ENCODE results near the gene ATG13.

Gene ATG13

DNA sequence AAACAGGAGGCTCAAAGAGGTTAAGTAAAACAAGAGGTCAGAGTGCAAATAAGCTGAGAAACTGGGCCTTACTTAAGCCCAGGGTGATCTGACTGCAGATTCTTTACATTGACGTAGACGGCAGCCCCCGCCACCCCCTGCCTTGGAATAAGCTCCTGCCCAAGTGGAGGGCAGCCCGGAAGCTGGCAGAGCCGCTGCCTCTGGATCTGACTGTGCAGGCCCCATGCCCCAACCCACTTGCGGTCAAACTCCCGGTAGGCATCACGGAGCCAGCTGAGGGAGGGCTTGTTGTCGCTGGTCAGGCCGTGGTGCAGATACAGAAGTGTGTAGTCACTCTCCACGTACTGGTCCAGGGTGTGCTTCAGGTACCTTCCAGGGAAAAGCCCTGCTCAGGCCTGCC, 64.5 kb downstream of the ATG13 start:
- no peak for DNase-seq (ENCODE audit: low spot score)
- in situ Hi-C loops (cut with MboI; ENCODE audit: low sequenced_read_pairs, unreplicated experiment) = no loop called here
- no peak for TF ChIP-seq CTCF (IDR thresholded peaks at IDR 0.05; ENCODE audit: borderline replicate concordance, control extremely low read depth, extremely low read depth, insufficient read depth, missing control alignments)

- in situ Hi-C loops (cut with MboI; ENCODE audit: low sequenced_read_pairs, unreplicated experiment) = no loop called here
- DNase-seq (ENCODE audit: low spot score) = no peak
- TF ChIP-seq CTCF (IDR thresholded peaks at IDR 0.05; ENCODE audit: borderline replicate concordance, control extremely low read depth, extremely low read depth, insufficient read depth, missing control alignments) = no peak
These were observed 65.7 kb downstream of the ATG13 start for GRCh38 chr11:46682773-46683752.

DNA sequence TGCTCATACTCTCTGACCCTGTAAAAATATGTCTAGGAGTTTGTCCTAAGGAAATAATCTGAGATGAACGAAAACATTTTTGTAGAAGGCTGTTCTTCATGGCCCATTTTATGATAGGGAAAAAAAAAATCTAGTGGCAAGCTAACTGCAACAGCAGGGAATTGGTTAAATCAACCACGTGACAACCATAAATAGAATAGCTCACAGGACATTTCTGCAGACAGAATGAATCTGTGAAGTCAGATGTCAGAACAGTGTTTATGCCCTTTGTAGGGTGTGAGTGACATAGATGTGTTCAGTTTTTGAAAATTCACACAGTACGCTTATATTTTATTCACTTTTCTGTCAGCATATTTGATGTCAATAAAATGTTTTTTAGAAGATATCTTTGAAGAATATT, 67.0 kb downstream of the ATG13 start:
- no peak for TF ChIP-seq CTCF (IDR thresholded peaks at IDR 0.05; ENCODE audit: borderline replicate concordance, control extremely low read depth, extremely low read depth, insufficient read depth, missing control alignments)
- DNase-seq (ENCODE audit: low spot score) = no peak
- in situ Hi-C loops (cut with MboI; ENCODE audit: low sequenced_read_pairs, unreplicated experiment) = no loop called here

DNA sequence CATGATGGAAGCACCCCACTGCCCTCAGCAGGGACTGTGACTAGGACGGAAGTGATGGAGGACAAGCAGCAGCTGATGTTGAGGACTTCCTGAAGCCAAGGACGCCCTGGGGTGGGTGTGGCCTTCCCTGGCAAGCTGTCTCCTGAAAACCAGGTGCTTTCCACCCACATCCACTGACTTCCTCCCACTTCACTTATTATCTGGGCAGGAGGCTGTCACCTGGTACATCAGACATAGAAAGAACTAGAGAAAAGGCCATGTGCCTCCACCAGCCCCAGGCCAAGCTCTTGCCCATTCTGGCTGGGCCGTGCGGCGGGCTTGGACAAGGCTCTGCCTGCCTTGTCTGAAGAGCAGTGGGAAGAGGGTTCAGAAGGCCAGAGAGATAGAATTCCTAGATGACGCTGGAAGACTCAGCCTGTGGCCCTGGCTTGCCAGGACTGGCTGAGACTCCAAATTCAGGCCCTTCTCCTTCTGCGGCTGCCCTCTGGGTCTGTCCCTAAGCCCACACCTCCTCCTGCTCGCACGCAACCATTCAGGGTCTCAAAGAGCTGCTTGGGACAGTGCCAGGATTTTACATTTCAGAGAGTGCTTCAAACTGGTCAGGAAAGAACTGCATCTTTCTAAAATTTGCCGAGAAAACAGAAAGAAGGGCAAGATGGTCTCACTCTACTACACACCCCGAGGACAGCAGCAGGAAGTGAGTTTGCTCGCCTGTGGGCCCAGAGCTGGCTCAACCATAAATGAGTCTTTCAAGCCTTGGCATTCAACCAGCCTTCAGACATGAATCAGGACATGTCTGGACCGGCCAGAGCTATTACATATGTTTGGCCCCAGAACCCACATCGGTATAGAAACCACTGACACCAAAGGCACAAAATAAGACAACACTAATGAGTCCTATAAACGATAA, 69.8 kb downstream of the ATG13 start:
- no peak for TF ChIP-seq CTCF (IDR thresholded peaks at IDR 0.05; ENCODE audit: borderline replicate concordance, control extremely low read depth, extremely low read depth, insufficient read depth, missing control alignments)
- in situ Hi-C loops (cut with MboI; ENCODE audit: low sequenced_read_pairs, unreplicated experiment) = no loop called here
- no peak for DNase-seq (ENCODE audit: low spot score)

DNA sequence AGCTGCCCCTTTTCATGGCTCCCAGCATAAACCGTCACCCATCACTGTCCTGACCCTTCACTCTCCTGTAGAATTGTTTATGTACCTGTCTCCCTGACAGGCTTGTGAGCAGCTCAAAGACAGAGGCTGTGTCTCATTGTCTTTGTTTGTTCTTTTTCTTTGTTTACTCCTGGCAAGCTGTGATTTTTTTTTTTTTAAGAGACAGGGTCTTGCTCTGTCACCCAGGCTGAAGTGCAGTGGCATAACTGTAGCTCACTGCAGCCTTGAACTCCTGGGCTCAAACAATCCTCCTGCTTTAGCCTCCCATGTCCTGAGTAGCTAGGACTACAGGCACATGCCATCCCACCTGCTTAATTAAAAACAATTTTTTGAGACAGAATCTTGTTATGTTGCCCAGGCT, 73.3 kb downstream of the ATG13 start:
- TF ChIP-seq CTCF (IDR thresholded peaks at IDR 0.05; ENCODE audit: borderline replicate concordance, control extremely low read depth, extremely low read depth, insufficient read depth, missing control alignments) = no peak
- in situ Hi-C loops (cut with MboI; ENCODE audit: low sequenced_read_pairs, unreplicated experiment) = no loop called here

GRCh38 chr11:46692450-46692849, 75.1 kb downstream of the ATG13 start:
- no peak for TF ChIP-seq CTCF (IDR thresholded peaks at IDR 0.05; ENCODE audit: borderline replicate concordance, control extremely low read depth, extremely low read depth, insufficient read depth, missing control alignments)
- no peak for DNase-seq (ENCODE audit: low spot score)
- in situ Hi-C loops (cut with MboI; ENCODE audit: low sequenced_read_pairs, unreplicated experiment) = no loop called here

More for the DNA sequence above, 73.3 kb downstream of the ATG13 start:
- no peak for DNase-seq (ENCODE audit: low spot score)
